Measurements from ENCODE around the gene MARS1. TPM values are rescaled to one million over a fixed set of nuclear protein-coding genes. Genes with fewer than 3 reads are reported as not detected.

MARS1 gene
- total RNA-seq, 4 donors from 2014 or later = 53.2 to 81.0 (median 62.7) TPM

DNA sequence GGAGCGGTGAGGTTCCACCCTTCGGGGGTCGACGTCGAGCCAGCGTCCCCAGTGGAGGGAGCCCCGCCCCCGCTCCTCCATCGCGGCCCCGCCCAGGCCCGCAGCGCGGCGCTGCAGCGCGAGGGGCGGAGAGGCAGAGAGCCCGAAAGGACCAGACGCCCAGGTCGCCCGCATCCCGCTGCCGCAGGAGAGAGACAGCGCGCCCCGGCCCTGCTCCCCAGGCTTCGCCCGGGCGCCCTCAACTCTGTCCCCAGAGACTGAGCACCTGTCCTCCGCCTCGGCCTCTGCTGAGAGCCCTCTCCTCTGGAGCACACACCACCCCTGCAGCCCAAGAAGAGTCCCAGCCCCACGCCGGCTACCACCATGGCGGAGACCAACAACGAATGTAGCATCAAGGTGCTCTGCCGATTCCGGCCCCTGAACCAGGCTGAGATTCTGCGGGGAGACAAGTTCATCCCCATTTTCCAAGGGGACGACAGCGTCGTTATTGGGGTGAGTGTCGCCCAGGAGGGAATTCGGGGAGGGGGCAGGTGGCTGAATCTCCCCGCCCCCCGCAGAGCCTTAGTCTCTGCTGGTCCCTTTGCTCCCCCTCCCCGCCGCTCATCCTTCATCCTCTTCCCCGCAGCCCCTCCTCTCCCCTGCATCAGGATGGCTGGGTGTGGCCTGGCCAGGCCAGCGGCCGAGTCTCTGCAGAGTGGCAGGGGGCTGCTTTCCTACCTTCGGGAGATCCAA lies 62.2 kb downstream of the MARS1 start, which contains the start of gene KIF5A:
Gene KIF5A (plus strand): TSS at position 136 of the 732 bp plus-strand sequence. CDS start 228 bp downstream, at position 364.
- peak within 1 kb of the TSS in 2 of 4 donors; percentile 16 to 45 for H3K27ac ChIP-seq (replicated peaks in 1 of 4)

DNA sequence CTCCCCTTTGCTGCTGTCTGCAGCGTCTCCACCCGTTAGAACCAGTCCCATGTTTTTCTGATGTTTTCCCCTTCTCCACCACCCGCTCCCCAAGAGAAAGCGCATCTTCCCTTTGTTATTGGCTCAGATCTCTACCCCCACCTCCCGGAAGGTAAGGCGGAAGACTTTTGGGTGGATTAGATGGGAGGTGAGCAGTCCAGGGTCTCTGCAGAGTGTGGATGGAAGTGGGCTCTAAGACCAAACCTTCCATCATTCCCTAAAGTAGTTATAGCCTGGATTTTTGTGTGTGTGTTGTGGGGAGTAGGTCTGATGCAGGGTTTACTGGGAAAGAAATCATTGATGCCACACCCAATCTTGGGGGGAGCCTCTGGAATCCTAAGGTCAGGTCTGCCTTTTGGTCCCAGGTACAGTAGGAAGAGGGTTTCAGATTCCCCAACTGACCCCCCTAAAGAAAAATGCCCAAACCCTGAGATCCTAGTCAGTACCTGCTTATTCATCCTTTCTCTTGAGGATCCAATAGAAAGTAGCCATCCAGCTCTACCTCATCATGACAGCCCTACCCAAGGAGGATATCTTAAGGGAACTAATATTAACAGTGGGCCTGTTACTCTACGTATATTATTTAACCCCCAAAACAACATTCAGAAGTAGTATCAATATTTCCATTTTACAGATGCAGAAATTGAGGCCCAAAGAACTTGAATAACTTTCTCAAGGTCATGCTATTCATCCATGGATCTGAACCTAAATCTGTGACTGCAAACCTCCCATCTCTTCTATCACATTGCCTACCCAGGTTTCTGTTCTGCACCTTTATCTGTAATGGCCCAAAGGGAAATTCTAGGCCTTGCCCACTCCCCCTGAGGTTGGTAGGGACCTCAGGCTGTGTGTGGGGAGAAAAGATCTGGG lies 63.0 kb downstream of the MARS1 start:
- 59% methylated on average over 7 of the region's 7 CpGs for WGBS
- intact Hi-C loops (cut with DNase I) = no loop called here
- H3K27me3 ChIP-seq = peaks cover 0 to 27% (median 3%) of the 10 kb centered on the region in 4 donors
- no peak for DNase-seq (ENCODE audit: extremely low spot score)
- peak overlapping the region; percentile 54 to 65 (median 56) for H3K4me3 ChIP-seq
- TF ChIP-seq EP300 (IDR thresholded peaks at IDR 0.05) = no peak
- no peak for TF ChIP-seq POLR2AphosphoS5 (IDR thresholded peaks at IDR 0.05)
- TF ChIP-seq POLR2A (IDR thresholded peaks at IDR 0.05; ENCODE audit: low read depth) = no peak
- TF ChIP-seq, protein P1, sequence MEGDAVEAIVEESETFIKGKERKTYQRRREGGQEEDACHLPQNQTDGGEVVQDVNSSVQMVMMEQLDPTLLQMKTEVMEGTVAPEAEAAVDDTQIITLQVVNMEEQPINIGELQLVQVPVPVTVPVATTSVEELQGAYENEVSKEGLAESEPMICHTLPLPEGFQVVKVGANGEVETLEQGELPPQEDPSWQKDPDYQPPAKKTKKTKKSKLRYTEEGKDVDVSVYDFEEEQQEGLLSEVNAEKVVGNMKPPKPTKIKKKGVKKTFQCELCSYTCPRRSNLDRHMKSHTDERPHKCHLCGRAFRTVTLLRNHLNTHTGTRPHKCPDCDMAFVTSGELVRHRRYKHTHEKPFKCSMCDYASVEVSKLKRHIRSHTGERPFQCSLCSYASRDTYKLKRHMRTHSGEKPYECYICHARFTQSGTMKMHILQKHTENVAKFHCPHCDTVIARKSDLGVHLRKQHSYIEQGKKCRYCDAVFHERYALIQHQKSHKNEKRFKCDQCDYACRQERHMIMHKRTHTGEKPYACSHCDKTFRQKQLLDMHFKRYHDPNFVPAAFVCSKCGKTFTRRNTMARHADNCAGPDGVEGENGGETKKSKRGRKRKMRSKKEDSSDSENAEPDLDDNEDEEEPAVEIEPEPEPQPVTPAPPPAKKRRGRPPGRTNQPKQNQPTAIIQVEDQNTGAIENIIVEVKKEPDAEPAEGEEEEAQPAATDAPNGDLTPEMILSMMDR (IDR thresholded peaks at IDR 0.05) = no peak
- no peaks in the 10 kb centered on the region for H3K36me3 ChIP-seq
- H3K27ac ChIP-seq (replicated peaks in 1 of 4) = no peak overlapping the region
- H3K9me3 ChIP-seq = no peaks in the 10 kb centered on the region
- H3K4me1 ChIP-seq = peaks cover 20 to 26% (median 24%) of the 10 kb centered on the region in 4 donors

More for the DNA sequence above, 62.2 kb downstream of the MARS1 start, which contains the start of gene KIF5A:
- no peaks in the 10 kb centered on the region for H3K9me3 ChIP-seq
- 27% methylated on average over 5 of the region's 52 CpGs for WGBS
- no peak for TF ChIP-seq POLR2A (IDR thresholded peaks at IDR 0.05; ENCODE audit: low read depth)
- TF ChIP-seq, protein P1 (IDR thresholded peaks at IDR 0.05) = peak in 2 of 3 experiments; percentile 4 to 13
- peak; percentile 33 to 49 for TF ChIP-seq POLR2AphosphoS5 (IDR thresholded peaks at IDR 0.05)
- no peak for TF ChIP-seq EP300 (IDR thresholded peaks at IDR 0.05)
- peaks cover 28 to 34% (median 32%) of the 10 kb centered on the region in 4 donors for H3K4me1 ChIP-seq
- peak within 1 kb of the TSS; percentile 54 to 65 (median 56) for H3K4me3 ChIP-seq
- H3K36me3 ChIP-seq = no peaks in the 10 kb centered on the region
- DNase-seq (ENCODE audit: extremely low spot score) = no peak
- peaks cover 0 to 27% (median 3%) of the 10 kb centered on the region in 4 donors for H3K27me3 ChIP-seq
- intact Hi-C loops (cut with DNase I) = loop anchor here (2.0 kb wide), 1 partner anchor 89 kb away; no protein-coding TSS in a partner anchor

DNA sequence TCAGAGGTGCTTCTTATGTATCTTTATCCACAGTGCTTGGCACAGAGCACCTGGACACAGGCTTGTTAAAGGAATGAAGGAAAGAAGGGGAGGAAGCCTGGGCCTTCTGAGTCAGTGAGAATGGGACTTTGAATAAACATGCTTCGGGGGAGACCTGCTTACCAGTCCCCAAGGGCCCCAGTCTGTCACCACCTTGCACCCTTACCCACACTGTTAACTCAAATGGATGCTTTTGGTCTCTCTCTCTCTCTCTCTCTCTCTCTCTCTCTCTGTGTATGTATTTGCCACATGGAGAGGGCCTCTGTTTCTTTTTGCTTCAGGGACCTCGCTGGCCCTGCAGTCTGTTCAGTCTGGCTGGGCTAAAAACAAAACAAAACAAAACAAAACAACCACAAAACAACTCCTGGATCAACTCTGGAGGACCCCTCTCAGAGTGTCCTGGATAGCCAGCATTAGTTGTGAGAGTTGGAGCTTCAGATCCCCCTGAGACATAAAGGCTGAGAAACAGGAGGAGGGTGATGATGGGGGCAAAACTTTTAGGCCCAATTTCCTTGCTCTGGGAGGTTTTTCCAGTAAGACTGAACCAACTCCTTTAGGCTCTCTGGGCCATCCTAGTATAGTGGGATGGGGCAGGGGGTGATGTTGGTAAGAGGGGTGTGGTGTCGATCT lies 63.9 kb downstream of the MARS1 start:
- no peaks in the 10 kb centered on the region for H3K9me3 ChIP-seq
- WGBS = 94% methylated on average over 3 of the region's 3 CpGs
- H3K27ac ChIP-seq (replicated peaks in 1 of 4) = no peak overlapping the region
- peaks cover 0 to 27% (median 3%) of the 10 kb centered on the region in 4 donors for H3K27me3 ChIP-seq
- H3K4me3 ChIP-seq = no peak overlapping the region
- H3K36me3 ChIP-seq = no peaks in the 10 kb centered on the region
- intact Hi-C loops (cut with DNase I) = no loop called here
- no peak for TF ChIP-seq EP300 (IDR thresholded peaks at IDR 0.05)
- no peak for TF ChIP-seq POLR2AphosphoS5 (IDR thresholded peaks at IDR 0.05)
- TF ChIP-seq POLR2A (IDR thresholded peaks at IDR 0.05; ENCODE audit: low read depth) = no peak
- TF ChIP-seq, protein P1 (IDR thresholded peaks at IDR 0.05) = no peak
- H3K4me1 ChIP-seq = peaks cover 15 to 21% (median 18%) of the 10 kb centered on the region in 4 donors
- DNase-seq (ENCODE audit: extremely low spot score) = no peak

DNA sequence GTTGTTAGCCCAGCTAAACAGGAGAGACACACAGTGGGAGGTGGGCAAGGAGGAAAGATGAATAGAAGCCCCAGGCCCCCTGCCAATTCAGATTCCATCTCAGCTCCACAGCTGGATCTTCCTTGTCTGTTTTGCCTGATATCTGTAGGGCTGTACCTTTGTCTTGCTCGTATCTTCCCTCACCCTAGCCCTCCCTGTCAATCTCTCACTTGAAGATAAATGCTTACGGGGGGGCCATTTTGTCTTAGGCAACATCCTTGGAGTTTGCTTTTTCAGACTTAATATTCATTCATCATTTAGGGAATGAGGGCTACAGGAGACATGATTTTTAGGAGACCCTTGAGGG lies 64.4 kb downstream of the MARS1 start:
- 88% methylated on average over 2 of the region's 2 CpGs for WGBS
- TF ChIP-seq EP300 (IDR thresholded peaks at IDR 0.05) (no peak), POLR2AphosphoS5 (IDR thresholded peaks at IDR 0.05) (no peak), POLR2A (IDR thresholded peaks at IDR 0.05; ENCODE audit: low read depth) (no peak)
- TF ChIP-seq, protein P1 (IDR thresholded peaks at IDR 0.05) = no peak

More for the DNA sequence above, 64.4 kb downstream of the MARS1 start:
- peaks cover 14 to 19% (median 17%) of the 10 kb centered on the region in 4 donors for H3K4me1 ChIP-seq
- H3K4me3 ChIP-seq = no peak overlapping the region
- no peak for DNase-seq (ENCODE audit: extremely low spot score)
- no peak overlapping the region for H3K27ac ChIP-seq (replicated peaks in 1 of 4)
- H3K27me3 ChIP-seq = peaks cover 0 to 27% (median 3%) of the 10 kb centered on the region in 4 donors
- no peaks in the 10 kb centered on the region for H3K9me3 ChIP-seq
- intact Hi-C loops (cut with DNase I) = no loop called here
- no peaks in the 10 kb centered on the region for H3K36me3 ChIP-seq

All from esophagus muscularis mucosa (tissue), 4 donors.